ENCODE measurements around the gene CRYL1.
"Not testable (repeated sequence)": the region's sequence is repeated elsewhere in the genome, so short reads cannot be mapped to it uniquely, and the experiment has no call there.

The CRYL1 gene

GRCh38 chr13:20441879-20442278 is 83.8 kb downstream of the CRYL1 start:
- TF ChIP-seq CTCF (IDR thresholded peaks at IDR 0.05; ENCODE audit: low read depth, low read length): no peak
- H3K4me3 ChIP-seq (ENCODE audit: low read depth, low read length): no peak overlapping the region
- in situ Hi-C loops (cut with HindIII; ENCODE audit: low sequenced_read_pairs): no loop called here
- peak; percentile 70 for DNase-seq (ENCODE audit: low read depth, low spot score)

GRCh38 chr13:20441056-20441455 is 84.6 kb downstream of the CRYL1 start:
- DNase-seq (ENCODE audit: low read depth, low spot score): no peak
- TF ChIP-seq CTCF (IDR thresholded peaks at IDR 0.05; ENCODE audit: low read depth, low read length): no peak
- H3K4me3 ChIP-seq (ENCODE audit: low read depth, low read length): no peak overlapping the region
- in situ Hi-C loops (cut with HindIII; ENCODE audit: low sequenced_read_pairs): no loop called here

- in situ Hi-C loops (cut with HindIII; ENCODE audit: low sequenced_read_pairs): no loop called here
- DNase-seq (ENCODE audit: low read depth, low spot score): no peak
- no peak overlapping the region for H3K4me3 ChIP-seq (ENCODE audit: low read depth, low read length)
- TF ChIP-seq CTCF (IDR thresholded peaks at IDR 0.05; ENCODE audit: low read depth, low read length): no peak
These were observed 86.4 kb downstream of the CRYL1 start for GRCh38 chr13:20439261-20439660.

- H3K4me3 ChIP-seq (ENCODE audit: low read depth, low read length): no peak overlapping the region
- no peak for DNase-seq (ENCODE audit: low read depth, low spot score)
- in situ Hi-C loops (cut with HindIII; ENCODE audit: low sequenced_read_pairs): no loop called here
- no peak for TF ChIP-seq CTCF (IDR thresholded peaks at IDR 0.05; ENCODE audit: low read depth, low read length)
These were observed 86.9 kb downstream of the CRYL1 start for GRCh38 chr13:20438801-20439200.

- no peak for DNase-seq (ENCODE audit: low read depth, low spot score)
- TF ChIP-seq CTCF (IDR thresholded peaks at IDR 0.05; ENCODE audit: low read depth, low read length): no peak
- no peak overlapping the region for H3K4me3 ChIP-seq (ENCODE audit: low read depth, low read length)
- in situ Hi-C loops (cut with HindIII; ENCODE audit: low sequenced_read_pairs): no loop called here
These were observed 89.2 kb downstream of the CRYL1 start for GRCh38 chr13:20436505-20436904.

- in situ Hi-C loops (cut with HindIII; ENCODE audit: low sequenced_read_pairs): no loop called here
- no peak overlapping the region for H3K4me3 ChIP-seq (ENCODE audit: low read depth, low read length)
- DNase-seq (ENCODE audit: low read depth, low spot score): no peak
- no peak for TF ChIP-seq CTCF (IDR thresholded peaks at IDR 0.05; ENCODE audit: low read depth, low read length)
These were observed 89.9 kb downstream of the CRYL1 start for GRCh38 chr13:20435616-20436368.

GRCh38 chr13:20434210-20434609 is 91.4 kb downstream of the CRYL1 start:
- H3K4me3 ChIP-seq (ENCODE audit: low read depth, low read length); in situ Hi-C loops (cut with HindIII; ENCODE audit: low sequenced_read_pairs); DNase-seq (ENCODE audit: low read depth, low spot score): not testable (repeated sequence)

Measured in astrocyte of the spinal cord (primary cell).